Measurements from ENCODE around the gene BTD.

The BTD gene

DNA sequence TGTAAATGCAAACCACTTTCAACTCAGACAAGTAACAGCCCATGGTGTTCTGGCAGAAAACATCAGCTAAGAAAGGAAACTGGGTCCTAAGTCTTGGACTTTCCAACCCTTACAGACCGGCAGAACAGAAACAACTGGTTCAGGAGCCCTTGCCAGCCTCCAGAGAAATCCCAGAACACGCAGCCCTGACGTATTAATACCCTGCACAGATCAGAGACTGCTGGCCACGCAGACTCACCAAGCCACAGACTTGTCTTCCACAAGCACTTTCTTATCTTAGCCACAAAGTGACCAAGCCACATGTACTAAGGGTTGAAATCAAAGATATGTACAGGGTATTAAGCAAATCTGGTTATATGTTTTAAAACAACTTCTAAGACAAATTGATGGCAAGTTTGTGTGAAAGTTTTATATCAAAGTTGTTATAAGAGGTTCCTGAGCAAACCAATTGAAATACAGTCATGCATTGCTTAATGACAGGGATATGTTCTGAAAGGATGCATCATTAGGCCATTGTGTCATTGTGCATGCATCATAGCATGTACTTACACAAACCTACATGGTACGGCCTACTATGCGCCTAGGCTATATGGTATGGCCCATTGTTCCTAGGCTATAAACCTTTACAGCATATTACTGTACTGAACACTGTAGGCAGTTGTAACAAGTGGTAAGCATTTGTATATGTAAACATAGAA, 36.8 kb downstream of the BTD start:
- Histone ChIP-seq H3K9ac (ENCODE audit: low read length) (no peak overlapping the region), H3K9me2 (ENCODE audit: low read depth, low read length) (no peaks in the 10 kb centered on the region), H3K27me3 (ENCODE audit: insufficient read depth, low read length) (no peaks in the 10 kb centered on the region), H3K4me2 (ENCODE audit: low read length) (no peak overlapping the region), H3K79me2 (ENCODE audit: insufficient read depth, low read length) (no peaks in the 10 kb centered on the region), H3K9me3 (ENCODE audit: low read length) (no peaks in the 10 kb centered on the region), H3F3A (ENCODE audit: insufficient read depth, low read length) (no peaks in the 10 kb centered on the region), H3K4me1 (ENCODE audit: insufficient read depth, low read length, severe bottlenecking) (peaks cover 8% of the 10 kb centered on the region), H3K27ac (ENCODE audit: low read depth, low read length, poor library complexity, severe bottlenecking) (no peak overlapping the region), H3K4me3 (ENCODE audit: low read depth, low read length, poor library complexity, severe bottlenecking) (no peak overlapping the region), H2AFZ (ENCODE audit: low read length) (no peak overlapping the region), H4K20me1 (ENCODE audit: insufficient read depth, low read length) (no peaks in the 10 kb centered on the region), H3K36me3 (ENCODE audit: insufficient read depth, low read length) (no peaks in the 10 kb centered on the region)
- TF ChIP-seq, protein P1, sequence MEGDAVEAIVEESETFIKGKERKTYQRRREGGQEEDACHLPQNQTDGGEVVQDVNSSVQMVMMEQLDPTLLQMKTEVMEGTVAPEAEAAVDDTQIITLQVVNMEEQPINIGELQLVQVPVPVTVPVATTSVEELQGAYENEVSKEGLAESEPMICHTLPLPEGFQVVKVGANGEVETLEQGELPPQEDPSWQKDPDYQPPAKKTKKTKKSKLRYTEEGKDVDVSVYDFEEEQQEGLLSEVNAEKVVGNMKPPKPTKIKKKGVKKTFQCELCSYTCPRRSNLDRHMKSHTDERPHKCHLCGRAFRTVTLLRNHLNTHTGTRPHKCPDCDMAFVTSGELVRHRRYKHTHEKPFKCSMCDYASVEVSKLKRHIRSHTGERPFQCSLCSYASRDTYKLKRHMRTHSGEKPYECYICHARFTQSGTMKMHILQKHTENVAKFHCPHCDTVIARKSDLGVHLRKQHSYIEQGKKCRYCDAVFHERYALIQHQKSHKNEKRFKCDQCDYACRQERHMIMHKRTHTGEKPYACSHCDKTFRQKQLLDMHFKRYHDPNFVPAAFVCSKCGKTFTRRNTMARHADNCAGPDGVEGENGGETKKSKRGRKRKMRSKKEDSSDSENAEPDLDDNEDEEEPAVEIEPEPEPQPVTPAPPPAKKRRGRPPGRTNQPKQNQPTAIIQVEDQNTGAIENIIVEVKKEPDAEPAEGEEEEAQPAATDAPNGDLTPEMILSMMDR (IDR thresholded peaks at IDR 0.05; ENCODE audit: low read length), result no peak
- no peak for TF ChIP-seq EZH2 (IDR thresholded peaks at IDR 0.05; ENCODE audit: borderline replicate concordance, low read length)

- no peak overlapping the region for H2AFZ ChIP-seq (ENCODE audit: low read length)
- no peaks in the 10 kb centered on the region for H3K36me3 ChIP-seq (ENCODE audit: insufficient read depth, low read length)
- H3K9ac ChIP-seq (ENCODE audit: low read length), result no peak overlapping the region
- H3K27me3 ChIP-seq (ENCODE audit: insufficient read depth, low read length), result no peaks in the 10 kb centered on the region
- no peak overlapping the region for H3K4me2 ChIP-seq (ENCODE audit: low read length)
- no peaks in the 10 kb centered on the region for H3F3A ChIP-seq (ENCODE audit: insufficient read depth, low read length)
- H3K4me1 ChIP-seq (ENCODE audit: insufficient read depth, low read length, severe bottlenecking), result peaks cover 8% of the 10 kb centered on the region
- no peak overlapping the region for H3K4me3 ChIP-seq (ENCODE audit: low read depth, low read length, poor library complexity, severe bottlenecking)
- no peaks in the 10 kb centered on the region for H3K9me2 ChIP-seq (ENCODE audit: low read depth, low read length)
- H3K27ac ChIP-seq (ENCODE audit: low read depth, low read length, poor library complexity, severe bottlenecking), result no peak overlapping the region
- no peaks in the 10 kb centered on the region for H3K79me2 ChIP-seq (ENCODE audit: insufficient read depth, low read length)
- H4K20me1 ChIP-seq (ENCODE audit: insufficient read depth, low read length), result no peaks in the 10 kb centered on the region
- TF ChIP-seq EZH2 (IDR thresholded peaks at IDR 0.05; ENCODE audit: borderline replicate concordance, low read length), result no peak
- TF ChIP-seq, protein P1 (IDR thresholded peaks at IDR 0.05; ENCODE audit: low read length), result no peak
- H3K9me3 ChIP-seq (ENCODE audit: low read length), result no peaks in the 10 kb centered on the region
Measured at GRCh38 chr3:15638891-15639262, 37.3 kb downstream of the BTD start.

- Histone ChIP-seq H3K9me2 (ENCODE audit: low read depth, low read length) (no peaks in the 10 kb centered on the region), H3K27me3 (ENCODE audit: insufficient read depth, low read length) (no peaks in the 10 kb centered on the region), H2AFZ (ENCODE audit: low read length) (no peak overlapping the region), H3K79me2 (ENCODE audit: insufficient read depth, low read length) (no peaks in the 10 kb centered on the region), H3K4me1 (ENCODE audit: insufficient read depth, low read length, severe bottlenecking) (peaks cover 15% of the 10 kb centered on the region), H3K9ac (ENCODE audit: low read length) (no peak overlapping the region), H4K20me1 (ENCODE audit: insufficient read depth, low read length) (no peaks in the 10 kb centered on the region), H3K4me2 (ENCODE audit: low read length) (no peak overlapping the region), H3K27ac (ENCODE audit: low read depth, low read length, poor library complexity, severe bottlenecking) (no peak overlapping the region), H3K36me3 (ENCODE audit: insufficient read depth, low read length) (no peaks in the 10 kb centered on the region), H3K9me3 (ENCODE audit: low read length) (no peaks in the 10 kb centered on the region), H3K4me3 (ENCODE audit: low read depth, low read length, poor library complexity, severe bottlenecking) (no peak overlapping the region), H3F3A (ENCODE audit: insufficient read depth, low read length) (no peaks in the 10 kb centered on the region)
- TF ChIP-seq EZH2 (IDR thresholded peaks at IDR 0.05; ENCODE audit: borderline replicate concordance, low read length), result no peak
- TF ChIP-seq, protein P1 (IDR thresholded peaks at IDR 0.05; ENCODE audit: low read length), result no peak
Measured at GRCh38 chr3:15645246-15645645, 43.7 kb downstream of the BTD start.

All from OCI-LY1 (cell line).